GM19463 (cell line): ENCODE data around the gene C16orf96.

Experiments used
- ATAC-seq: cut with Tn5 transposase; IDR thresholded peaks from one replicate; pipeline ENCODE4 v1.9.1; 2021; ENCODE audit warnings: mild to moderate bottlenecking, moderate library complexity; ENCODE audit not compliant: unreplicated experiment

Gene C16orf96

DNA sequence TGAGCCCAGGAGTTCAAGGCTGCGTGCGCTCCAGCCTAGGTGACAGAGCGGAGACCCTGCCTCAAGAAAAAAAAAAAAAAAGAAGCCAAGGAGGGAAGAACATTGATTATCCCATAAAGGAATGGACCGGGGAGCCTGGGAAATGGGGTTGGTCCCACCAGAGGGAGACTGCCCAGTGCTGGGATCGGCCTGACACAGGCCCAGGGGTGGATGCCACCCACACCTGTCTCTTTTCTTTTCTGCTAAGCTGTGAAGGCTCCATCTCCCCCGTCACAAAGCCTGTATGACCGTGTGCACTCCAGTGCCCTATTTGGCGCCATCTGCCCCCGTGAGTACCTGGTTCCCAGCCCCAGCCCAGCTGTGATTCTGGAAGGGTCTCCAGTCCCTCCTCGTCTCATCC lies 42.9 kb downstream of the C16orf96 start:
- ATAC-seq: no peak

DNA sequence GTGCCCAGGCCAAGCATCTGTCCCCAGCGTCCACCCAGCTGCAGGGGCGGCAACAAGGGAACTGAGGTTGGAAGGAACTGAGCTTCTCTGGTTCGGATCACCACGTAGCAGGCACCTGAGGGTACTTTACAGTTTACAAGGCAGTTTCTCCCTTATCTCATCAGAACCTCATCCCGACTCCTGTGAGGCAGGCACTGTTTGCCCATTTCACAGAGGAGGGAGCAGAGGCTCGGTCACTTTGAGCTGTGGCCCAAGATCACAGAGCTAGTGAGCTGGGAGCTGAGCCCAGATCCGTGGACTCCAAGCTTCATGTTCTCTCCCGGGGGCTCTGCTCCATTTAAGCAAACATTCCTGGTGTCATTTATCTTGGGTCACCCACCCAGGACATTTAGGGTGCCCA lies 43.4 kb downstream of the C16orf96 start:
- ATAC-seq: no peak

DNA sequence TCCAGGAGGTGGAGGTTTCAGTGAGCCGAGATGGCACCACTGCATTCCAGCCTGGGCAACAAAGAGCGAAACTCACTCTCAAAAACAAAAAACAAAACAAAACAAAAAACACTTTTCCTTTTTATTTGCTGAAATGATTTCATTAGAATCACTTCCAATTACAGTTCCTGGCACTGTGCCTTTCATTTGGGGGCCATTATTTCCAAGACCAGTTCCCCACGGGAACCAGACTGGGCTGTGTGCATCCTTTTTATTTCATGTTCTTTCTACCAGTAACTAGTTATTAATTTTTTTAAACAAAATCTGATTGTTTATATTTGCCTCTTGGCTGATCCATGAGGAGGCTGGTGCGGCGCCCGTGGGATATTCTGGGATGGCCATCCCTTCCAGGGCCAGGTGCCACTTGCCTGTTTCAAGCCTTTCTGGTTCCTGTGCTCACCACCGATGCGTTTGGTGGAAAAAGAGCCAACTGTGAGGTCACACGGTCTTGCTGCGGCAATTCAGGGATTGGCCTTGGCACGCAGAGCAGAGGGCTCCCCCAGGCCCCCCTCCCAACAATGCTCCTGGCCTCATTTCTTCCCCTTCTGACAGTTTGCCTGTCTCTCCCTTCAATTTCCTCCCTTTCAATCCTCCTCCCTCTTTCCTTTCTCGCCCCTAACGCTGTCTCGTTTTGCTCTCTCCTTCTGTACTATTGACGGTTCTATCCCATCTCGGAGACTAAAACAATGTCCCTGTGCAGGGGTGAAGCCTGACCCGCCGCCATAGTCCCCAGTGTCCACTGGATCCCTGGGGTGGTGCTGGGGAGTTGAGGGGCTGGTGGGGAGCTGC lies 45.1 kb downstream of the C16orf96 start:
- ATAC-seq: no peak

DNA sequence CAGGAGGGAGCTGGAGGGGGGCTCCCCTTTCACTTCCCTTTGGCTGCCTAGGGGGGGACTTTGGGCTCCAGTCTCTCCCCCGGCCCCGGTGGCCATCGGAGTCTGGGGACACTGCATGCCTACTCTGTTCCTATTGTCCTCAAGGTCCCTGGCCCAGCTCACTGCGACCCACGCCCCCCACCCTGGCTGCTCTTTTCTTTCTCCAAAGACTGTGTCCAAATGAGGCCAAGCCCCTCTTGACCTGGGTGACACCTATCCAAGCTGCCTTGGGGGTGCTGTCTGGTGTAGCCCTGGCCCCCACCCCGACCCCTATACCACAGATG lies 45.7 kb downstream of the C16orf96 start:
- no peak for ATAC-seq

DNA sequence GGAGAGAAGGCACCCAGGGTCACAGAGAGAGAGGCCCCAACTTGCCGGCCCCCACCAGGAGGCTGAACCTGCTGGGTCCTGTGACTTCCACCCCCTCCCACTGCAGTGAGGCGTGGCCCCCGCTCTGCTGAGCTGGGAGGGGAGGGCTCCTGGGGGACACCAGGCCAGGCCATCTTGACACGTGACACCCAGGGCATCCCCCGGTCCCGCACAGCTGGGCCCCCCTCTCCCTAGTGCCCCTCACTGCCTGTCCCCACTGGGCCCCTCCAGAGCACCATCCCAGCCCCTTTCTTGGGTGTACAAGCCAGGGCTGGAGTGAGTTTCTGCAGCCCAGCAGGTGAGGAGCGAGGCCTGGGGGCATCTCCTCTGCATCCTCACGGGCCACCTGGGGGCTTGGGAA lies 46.2 kb downstream of the C16orf96 start:
- no peak for ATAC-seq

DNA sequence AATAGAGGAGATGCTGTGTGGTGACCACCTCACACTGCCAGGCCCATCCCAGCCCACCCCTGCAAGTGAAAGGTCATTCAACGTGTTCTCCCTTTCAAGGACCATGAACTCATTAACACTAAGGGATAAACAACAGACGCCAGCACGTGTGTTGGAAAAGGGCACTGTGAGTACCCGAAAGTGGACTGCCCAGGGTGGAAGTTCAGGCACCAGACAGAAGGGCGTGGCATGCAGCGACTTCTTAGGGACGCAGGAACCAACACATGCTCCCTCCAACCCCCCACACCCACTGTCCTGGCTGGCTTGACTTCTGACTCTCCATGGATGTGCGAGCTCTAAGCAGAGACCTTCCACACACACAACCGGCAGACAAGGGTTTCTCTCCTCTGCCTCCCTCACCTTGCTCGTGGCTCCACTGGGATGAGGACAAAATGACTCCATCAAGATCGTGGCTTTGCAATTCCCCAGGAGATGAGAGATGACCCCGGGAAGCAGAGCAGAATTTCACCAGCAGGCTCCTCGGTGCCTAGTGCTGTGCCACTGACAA lies 47.6 kb downstream of the C16orf96 start:
- no peak for ATAC-seq

DNA sequence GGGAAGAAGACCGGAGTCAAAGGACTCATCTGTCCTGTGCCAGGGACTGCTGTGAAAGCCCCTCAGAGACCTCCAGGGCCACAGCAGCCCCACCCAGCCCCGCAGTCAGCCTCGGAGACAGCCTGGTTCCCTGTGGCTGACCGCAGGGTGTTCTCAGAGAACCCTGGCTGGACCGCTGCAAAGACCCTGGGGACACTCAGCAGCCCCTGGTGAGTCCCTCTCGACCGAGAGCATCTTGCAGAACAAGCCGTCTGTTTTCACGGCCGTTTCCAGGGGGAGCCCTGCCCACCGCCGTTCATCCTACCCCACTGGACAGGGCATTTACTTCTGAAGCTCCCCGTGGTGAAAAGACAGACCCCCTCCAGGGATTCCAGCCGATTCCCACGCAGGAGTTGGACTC lies 48.3 kb downstream of the C16orf96 start:
- ATAC-seq: no peak

DNA sequence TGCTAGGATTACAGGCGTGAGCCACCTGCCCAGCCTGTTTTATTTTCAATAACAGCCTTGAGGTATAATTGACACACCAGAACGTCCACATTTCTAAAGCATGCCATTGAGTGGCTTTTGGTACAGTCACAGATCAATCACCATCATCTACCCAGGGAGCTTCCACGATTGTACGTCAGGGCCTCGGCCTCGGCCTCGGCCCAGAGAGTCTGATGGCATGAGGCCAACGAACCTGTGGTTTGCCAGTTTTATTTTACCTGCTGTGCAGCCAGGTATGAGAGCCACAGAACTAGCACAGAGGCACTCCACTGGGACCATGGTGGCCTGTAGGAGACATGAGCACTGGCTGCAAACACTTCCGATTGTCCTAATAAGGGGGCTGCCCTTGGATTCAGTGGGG lies 50.2 kb downstream of the C16orf96 start:
- no peak for ATAC-seq

DNA sequence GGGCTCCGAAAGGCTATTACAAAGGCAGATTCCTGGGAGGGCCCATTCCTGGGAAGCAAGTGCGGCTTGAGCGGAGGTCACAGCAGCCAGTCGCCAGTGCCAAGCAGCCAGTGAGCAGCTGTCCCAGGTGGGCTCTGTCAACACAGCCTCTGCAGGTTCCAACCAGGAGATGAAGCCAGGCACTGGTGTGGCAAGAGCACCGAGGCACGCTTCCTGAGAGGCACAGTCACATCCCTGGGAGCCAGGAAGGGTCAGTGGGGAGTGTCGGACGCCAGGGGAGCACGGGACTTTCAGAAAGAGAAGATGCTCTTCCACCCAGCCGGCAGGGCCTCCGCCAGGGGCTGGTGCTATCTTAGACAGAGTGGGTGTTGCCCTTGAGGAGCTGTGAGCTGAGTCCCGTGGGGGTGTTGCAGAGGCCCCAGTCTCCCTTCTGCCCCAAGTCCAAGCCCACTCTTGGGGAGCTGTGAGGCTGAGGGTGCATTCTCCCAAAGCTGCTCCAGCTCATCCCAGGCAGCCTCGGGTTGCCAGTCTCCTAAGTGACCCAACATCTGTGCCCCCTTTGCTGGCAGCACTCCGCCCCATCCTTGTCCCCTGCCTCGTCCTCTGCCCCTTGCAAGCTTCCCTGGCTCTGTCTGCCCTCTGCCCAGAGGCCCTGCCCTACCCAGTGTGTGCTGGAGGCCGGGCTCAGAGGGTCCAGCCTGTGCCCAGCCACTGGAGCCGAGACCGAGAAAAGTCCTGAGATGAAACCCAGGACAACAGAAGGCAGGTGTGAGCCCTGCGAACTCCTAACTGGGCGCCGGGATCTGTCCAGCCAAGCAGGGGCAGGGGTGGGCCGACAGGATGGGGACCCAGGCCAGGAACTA lies 51.9 kb downstream of the C16orf96 start:
- no peak for ATAC-seq

DNA sequence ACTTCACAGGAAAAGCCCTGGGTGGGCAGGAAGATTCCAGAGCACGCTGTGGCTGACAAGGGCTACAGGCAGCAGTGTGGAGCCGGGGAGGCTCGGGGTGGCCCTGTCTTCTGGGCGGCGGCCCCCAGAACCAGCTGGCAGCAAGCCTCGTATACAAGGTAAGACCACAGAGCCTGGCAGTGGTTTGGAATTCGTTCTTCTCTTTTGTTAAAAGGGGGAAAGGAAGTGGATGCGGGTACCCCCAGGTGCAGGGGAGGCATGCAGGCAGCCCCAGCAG lies 52.5 kb downstream of the C16orf96 start:
- no peak for ATAC-seq

DNA sequence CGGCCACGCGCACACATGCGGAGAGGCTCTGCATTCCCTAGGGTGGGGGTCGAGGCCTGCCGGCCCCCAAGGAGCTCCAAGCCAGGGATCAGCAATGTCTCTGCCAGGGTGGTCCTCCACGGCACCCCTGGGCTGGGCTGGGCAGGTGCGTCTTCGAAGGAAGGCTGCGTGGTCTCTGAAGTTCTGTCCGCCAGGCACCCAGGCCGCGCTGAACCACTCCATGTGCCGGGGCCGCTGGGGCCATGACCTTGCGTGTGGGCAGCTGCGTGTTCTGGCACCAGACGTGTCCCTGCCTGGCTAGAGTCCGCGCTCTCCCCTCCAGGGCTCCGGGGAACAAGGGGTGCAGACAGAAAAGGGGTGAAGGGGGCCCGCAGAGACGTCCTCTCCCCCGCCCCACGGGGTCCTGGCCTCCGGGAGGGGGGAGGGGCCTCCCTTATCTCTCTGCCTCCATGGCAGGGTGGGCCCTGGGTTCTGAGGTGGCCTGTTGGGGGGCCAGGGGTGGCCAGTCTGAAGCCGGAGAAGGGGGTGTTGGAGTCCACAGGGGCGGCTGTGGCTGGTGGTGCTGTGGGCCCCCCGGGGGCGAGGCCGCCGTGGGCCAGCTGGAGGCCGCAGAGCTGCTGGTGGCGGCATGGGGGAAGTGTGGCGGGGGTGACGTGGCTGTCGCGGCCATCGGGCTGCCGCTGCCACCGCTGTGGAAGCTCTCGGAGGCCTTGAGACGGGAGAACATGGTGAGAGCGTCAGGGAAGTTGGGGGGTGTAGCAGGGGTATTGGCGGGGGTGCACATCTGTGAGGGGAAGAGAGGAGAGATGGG lies 53.3 kb downstream of the C16orf96 start:
- no peak for ATAC-seq

DNA sequence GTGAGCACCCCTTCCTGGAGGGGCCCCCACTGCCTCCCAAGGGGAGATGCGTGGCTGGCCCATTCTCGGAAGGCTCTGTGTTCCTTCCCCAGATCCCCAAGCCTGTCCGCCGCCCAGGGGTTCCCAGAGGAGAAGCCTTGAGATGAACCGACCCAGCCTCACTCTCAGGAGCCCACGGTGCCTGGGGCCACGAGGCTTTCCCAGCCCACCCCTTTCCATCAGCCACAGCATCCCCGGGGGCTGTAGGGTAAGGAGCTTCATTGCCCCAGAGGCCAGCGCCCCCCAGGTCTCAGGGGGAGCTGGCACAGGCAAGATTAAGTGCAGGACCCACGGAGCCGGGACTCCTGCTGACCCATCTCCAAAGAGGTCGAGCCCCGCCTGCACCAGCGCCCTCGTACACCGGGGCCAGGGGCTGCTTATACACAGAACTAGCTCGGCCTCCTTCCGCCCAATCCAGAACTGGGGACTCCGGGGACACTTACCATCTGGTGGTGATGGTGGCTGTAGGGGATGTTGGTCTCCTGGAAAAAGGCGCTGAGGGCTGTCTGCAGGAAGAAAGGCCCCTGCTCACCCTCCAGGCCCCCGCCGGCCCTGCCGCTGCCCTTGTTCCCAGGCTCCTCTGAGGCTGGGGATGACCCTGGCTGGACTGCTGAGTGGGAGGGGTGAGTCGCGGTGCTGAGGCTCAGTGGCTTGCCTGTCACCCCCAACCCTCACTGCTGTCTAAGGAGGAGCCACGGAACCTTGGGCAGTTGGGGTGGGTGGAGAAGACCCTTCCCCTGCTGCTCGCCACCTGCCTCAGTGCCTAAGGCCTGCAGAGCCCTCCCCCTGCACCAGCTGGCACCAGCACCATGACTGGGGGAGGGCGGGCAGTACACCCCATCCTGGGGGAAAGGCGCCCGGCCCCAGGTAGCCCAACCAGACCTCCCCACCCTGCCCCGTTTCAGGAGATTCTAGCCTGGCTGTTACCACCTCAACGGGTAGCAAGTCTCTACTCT lies 54.2 kb downstream of the C16orf96 start:
- ATAC-seq: no peak

DNA sequence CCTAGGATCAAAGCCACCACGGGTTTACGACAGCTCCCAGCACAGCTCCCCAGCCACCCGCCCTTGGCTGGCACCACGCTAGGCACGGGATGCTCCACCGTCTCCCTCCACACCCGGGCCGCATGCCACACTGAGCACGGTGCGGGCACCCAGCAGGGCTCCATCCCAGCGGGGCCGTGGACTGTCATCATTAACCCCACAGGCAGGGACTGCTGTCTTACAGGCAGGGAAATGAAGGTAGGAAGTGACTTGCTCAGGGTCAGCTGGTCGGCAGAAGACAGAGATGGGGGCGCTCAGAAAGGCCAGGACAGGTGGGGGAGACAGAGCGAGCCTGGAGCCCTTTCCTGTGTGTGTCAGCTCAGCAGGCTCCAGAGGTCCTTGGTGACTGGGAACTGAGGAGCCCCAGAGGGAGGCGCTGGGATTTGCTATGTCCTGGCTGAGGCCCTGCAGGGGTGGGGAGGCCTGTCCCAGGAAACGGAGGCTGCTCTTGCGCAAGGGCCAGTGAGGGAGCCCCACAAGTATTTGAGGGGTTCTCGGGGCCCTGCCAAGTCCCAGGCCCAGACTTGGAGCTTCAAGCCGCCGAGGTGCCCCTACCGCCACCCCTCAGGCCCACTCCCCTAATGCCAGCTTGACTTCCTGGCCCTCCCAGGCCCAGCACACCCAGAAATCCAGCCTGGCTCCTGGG lies 55.3 kb downstream of the C16orf96 start:
- no peak for ATAC-seq

DNA sequence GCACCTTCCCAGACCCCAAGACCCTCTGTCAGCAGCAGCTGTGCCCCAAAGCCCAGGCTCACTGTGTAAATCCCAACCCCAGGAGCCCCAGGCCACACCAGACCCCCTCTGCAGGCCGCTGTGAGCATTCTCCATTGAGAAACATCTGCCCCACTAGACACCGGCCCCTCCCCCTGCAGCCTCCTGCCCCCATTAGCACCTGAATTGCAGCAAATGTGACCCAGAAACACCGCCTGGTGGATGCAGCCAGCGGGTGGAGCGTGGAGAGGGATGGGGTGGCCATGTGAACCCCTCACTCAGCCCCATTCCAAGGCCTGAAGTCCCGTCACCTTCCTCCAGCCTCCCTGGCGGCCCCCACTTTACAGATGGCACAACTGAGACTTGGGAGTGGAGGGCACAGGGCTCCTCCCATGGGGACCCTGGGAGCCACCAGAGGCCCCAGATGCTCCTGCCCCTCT lies 56.4 kb downstream of the C16orf96 start:
- no peak for ATAC-seq

DNA sequence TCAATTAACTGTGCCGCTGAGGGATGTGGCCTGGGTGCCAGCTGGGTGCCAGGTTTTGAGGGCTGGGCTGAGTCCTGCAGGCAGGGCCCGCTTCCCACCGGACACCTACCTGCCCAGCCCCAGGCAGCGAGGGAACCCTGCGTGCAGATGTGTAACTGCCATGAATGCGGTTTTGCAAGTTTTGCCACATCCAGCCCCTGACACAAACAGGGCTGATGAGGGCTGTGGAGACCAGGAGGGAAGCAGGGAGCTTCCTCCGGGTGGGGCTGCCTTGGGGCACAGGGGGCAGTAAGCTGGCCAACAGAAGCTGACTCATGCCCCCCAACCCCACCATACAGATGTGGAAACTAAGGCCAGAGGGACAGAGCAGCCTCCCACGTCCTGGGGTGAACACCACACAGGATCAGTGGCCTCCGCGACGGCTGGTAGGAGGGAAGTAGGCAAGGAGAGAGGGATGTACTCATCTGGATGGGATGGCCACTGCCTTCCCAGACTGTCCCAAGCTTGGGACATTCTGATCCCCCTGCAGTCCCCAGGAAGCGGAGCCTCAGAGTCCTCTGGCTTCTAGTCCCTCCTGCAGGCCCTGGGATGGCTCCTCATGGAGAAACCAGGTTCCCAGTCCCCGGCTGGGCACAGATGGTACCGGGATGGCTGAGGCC lies 57.0 kb downstream of the C16orf96 start:
- ATAC-seq: no peak

DNA sequence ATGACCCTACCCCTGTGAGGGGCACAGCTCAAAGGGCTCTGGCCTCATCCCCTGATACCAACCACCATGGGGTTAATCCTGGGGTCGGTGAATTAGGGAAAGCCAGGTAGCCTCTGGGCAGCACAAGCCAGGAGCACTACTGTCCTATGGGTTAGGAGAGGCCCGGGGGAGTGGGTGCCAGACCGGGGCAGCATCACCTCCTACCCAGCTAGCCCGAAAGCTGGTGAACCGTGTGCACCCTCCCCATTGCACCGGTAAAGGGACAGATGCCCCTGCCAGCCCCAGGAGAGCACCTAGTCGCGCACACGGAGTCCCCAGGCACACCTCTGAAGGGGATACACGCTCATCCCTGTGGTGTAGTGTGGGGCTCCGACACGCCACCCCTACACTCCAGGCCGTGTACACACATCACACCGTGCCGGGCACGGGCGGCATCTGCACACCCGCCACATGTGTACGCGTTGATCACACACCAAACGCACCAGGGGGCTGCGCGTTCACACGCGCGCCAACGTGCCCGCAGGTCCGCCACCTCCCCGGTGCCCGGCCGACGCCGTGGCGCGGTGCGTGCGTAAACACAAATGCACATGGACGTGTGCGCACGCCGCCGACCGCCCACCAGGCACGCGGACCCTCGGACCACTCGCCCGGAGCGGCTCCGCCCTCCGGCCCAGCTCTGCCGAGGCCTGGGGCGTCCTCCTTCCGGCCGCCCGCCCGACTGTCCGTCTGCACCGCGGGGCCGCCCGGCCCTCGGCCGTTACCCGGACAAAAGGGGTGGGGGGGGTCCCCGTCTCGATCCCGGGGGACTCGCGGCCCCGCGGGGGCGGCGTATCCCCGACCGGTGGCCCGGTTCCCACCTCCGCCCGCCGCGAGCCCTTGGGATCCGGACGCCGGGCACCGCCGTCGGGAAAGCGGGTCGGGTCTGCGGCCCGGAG lies 57.8 kb downstream of the C16orf96 start:
- no peak for ATAC-seq

DNA sequence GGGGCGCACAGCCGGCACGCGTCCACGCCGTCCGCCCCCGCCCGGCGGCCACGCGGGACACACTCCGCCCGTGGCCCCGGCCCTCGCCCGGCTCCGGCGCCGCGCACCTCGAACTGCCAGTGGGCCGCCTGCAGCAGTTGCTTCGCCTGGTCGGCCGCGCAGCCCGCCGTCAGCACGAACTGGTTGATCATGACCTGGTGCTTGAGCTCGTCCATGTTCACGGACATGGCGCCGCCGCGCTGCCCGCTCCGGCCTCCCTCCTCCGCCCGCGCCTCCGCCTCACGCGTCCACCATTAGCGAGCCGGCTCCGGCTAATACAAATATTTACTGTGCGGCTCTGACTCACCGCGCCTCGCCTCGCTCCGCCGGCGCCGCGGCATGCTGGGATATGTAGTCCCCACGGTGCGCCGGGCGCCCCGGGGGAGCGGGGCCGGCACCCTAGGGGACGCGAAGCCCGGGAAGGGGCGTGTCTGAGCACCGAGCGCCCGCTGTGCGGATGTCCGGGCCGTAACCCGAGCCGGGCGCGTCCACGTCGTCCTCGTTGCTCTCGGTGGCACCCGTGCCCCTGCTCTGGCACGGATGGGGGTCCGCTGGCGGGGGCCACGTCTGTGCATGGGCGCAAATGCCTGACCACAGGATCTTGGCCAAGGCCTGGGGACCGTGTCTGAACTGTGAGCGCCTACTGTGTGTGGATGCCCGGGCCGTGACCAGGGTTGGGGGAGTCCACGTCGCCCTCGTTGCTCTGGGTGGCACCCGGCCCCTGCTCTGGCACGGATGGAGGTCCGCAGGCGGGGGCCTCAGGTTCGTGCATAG lies 58.6 kb downstream of the C16orf96 start, which contains the start of gene UBALD1:
TSS of gene UBALD1 (minus strand) at position 318 of the 813 bp plus-strand sequence. CDS start at position 227, 91 bp downstream.
- peak; percentile 52 for ATAC-seq
